ENCODE measurements around the gene RETSAT.
"Not testable (repeated sequence)": the region's sequence is repeated elsewhere in the genome, so short reads cannot be mapped to it uniquely, and the experiment has no call there.

The RETSAT gene

DNA sequence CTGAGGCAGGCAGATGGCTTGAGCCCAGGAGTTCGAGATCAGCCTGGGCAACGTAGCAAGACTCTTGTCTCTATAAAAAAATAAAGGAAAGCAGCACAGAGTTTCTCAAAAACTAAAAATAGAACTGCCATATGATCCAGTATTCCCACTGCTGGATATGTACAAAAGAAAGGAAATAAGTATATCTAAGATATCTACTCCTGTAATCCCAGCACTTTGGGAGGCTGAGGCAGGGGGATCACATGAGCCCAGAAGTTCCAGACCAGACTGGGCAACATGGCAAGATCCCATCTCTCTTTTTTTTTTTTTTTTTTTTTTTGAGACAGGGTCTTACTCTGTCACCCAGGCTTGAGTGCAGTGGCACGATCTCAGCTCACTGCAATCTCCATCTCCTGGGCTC, 24.6 kb downstream of the RETSAT start:
- not testable (repeated sequence) for DNase-seq

DNA sequence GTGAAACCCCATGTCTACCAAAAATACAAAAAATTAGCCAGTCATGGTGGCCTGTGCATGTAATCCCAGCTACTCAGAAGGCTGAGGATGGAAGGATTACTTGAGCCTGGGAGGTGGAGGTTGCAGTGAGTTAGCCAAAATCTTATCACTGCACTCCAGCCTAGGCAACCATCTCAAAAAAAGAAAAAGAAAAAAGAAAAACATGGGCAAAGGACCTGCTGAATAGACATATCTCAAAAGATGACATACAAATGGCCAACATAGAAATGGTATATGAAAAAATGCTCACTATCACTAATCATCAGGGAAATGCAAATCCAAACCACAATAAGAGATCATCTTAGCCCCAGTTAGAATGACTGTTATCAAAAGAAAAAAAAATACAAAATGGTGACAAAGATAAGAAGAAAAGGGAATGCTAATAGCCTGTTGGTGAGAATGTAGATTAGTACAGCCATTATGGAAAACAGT, 25.1 kb downstream of the RETSAT start:
- DNase-seq, result no peak

DNA sequence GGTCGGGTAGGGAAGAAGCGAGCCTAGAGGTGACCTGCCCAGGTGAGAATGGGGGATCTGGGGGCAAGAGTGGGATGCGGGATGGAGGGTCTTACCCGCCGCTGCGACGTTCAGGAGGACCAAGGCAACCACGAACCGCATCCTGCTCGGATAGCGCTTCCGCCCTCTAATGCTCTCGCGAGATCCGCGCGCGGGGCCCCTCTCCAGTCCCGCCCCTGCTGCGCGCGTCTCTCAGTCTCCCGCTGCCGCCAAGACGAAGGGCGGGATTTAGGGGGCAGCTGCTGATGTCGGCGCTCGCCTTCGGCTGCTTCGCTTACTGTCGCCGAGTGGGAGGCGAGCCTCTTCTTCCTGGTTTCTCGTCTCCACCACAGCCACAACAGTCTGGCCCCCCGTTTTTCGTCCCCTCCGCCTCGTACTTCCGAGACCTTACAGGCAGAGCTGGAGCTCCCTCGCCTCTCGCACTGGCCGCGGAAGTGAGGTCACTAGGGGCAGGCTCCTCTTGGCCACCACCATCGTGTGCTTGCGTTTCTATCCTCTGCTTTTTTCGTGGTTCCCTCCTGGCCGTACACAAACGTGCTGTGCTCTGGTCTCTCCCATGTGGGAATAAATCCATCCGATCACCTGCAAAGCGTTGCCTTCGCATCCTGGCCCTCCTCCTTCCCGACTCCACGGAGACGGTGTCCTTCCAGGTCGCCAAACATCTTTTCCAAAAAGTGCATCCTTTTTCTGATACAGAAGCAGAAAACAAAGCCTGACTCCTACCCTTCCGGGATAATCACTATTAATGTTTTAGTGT, 26.3 kb downstream of the RETSAT start, which contains the start of gene TGOLN2:
TSS of gene TGOLN2 (minus strand) at position 168 of the 796 bp plus-strand sequence. CDS start at position 141, 27 bp downstream.
- DNase-seq, result peak; percentile 95 to 98 (median 97)

DNA sequence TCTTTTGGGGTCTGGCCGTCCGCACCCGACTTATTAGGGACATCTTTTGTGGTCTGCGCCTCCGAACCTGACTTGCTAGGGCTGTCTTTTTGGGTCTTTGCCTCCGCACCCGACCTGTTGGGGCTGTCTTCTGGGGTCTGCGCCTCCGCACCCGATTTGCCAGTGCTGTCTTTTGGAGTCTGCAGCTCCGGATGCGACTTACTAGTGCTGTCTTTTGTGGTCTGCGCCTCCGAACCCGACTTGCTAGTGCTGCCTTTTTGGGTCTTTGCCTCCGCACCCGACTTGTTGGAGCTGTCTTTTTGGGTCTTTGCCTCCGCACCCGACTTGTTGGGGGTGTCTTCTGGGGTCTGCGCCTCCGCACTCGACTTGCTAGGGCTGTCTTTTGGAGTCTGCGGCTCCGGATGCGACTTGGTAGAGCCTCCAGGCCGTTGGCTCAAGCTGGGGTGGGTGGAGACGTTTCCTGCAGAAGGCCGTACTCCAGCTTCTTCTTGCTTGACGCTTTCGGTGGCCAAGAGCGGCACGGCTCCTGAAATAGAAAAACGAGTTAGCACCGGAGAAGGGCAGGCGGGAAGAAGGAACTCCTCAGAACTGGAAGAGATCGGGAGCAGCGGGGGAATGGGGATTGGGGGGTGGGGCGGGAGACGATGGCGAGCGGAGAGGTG, 27.0 kb downstream of the RETSAT start:
- peak; percentile 34 to 55 (median 47) for DNase-seq

DNA sequence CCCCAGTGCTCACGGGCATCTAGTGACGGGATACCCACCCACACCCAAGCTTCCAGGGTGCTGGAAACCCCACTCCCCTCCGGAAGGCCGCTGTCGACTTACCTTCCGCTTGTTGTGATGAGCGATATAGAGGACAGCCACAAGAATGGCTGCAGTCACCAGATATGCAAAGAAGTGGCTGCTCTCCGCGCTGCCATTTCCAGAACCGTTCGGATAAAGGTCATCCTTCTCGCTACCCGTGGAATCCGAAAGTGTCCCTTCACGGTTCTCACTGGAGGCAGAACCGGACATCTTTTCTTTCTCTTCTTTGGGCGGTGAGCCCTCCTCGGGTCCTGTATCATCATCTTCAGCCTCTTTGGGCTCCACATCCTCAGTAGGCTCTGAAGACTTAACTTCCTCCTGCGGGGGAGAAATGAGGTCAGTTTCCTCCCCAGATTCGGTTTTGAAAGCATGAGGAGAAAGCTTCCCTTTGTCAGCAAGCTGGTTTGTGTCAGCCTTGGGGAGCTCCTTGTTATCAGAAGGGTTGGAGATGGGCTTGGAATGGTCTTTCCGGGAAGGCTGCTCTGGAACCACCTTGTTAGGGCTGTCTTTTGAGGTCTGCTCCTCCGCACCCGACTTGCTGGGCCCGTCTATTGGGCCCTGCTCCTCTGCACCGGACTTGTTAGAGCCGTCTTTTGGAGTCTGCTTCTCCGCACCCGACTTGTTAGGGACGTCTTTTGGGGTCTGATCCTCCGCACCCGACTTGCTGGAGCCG, 27.7 kb downstream of the RETSAT start:
- peak; percentile 86 to 96 (median 92) for DNase-seq

DNA sequence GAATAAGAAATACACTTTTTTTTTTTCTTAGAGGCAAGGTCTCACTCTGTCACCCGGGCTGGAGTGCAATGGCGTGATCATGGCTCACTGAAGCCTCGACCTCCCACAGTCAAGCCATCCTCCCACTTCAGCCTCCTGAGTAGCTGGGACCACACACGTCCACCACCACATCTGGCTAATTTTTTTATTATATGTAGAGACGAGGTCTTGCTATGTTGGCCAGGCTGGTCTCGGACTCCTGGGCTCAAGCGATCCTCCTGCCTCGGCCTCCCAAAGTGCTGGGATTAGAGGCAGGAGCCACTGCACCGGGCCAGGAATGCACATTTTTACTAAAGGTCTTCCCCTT, 28.9 kb downstream of the RETSAT start:
- DNase-seq, result no peak

DNA sequence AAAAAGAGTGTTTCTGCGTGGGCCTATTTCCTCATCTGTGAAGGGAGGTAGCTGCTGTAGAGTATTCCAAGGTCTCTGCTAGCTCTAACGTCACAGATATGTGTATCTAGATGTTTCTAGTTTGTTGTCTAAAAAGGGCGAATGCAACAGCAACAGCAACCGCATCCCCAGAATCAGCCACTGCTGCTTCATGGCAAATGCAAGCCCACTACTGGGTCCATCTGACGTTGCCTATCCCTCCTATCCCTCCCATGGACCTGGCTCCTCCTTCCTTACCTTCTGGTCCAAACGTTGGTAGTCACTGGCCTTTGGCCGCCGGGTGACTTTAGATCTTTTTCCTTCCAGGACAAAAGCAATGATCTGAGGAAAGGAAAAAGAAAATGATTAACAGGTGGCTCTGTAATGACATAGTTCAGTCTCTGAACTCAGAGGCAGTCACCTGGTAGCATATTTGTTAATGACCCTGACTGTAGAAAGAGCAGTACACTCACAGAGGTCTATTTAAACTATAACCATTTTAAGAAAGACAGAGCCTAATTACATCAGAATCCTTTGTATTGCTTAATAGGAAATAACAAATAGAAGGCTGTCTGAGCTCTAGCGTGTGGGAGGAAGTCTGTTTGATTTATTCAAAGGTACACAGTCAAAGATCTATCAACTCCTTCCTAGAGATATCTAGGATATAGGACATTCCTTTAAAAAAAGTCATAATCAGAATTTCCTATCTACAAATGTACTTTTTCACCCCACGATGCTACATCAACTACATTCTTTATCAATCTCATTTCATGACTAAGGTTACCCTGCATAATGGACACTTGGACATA, 29.5 kb downstream of the RETSAT start:
- DNase-seq, result peak; percentile 43 to 75 (median 74)

DNA sequence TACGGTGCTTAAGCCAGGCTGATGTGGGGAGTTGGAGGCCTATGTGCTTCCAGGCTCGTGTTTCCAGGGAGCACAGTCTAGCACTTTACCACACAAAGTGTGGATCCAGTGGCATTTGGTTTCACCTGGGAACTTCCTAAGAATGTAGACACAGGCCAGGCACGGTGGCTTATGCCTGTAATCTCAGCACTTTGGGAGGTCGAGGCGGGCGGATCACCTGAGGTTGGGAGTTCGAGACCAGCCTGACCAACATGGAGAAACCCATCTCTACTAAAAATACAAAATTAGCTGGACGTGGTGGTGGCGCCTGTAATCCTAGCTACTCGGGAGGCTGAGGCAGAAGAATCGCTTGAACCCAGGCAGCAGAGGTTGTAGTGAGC, 30.4 kb downstream of the RETSAT start:
- not testable (repeated sequence) for DNase-seq

DNA sequence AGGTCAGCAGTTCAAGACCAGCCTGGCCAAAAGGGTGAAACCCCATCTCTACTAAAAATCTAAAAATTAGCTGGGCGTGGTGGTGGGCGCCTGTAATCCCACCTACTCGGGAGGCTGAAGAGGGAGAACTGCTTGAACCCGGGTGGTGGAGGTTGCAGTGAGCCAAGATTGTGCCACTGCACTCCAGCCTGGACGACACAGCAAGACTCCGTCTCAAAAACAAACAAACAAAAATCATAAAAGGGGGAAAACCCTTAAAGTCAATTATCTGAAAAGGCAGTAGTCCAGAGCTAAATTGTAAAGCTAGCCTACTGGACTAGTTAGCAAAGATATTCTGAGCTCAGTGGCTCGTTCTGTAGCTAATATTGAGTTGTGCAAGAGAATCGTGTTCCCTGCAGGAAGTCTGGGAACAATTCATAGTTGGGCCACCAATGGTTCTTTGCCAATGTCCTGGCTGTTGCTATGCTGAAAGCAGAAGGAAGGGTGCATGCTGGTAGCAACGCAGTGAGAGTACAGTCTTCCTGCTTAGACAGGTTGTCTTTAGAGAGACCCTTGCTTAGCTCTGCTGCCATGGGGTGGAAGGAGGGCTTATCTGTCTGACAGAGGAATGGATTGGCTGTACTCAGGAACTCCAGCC, 30.9 kb downstream of the RETSAT start:
- DNase-seq, result no peak

DNA sequence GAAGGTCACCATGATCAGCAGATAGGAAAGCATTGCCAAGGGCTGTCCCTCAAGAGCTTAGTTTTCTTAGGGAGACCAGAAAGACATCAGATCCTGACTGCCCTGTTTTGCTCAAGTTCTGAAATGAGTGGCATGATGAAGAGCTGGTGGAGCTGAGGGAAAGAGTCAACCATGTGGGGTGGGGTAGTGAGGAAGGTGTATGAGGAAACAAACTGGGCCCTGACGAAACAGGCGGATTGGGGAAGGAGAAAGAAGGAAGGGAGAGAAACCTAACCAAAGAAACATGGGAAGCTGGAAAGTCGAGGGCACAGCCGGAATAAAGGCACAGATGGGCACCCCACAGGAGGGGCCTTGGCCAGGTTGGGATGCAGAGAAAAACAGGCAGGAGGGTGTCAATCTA, 34.5 kb downstream of the RETSAT start:
- DNase-seq, result peak; percentile 58 to 66 (median 62)

DNA sequence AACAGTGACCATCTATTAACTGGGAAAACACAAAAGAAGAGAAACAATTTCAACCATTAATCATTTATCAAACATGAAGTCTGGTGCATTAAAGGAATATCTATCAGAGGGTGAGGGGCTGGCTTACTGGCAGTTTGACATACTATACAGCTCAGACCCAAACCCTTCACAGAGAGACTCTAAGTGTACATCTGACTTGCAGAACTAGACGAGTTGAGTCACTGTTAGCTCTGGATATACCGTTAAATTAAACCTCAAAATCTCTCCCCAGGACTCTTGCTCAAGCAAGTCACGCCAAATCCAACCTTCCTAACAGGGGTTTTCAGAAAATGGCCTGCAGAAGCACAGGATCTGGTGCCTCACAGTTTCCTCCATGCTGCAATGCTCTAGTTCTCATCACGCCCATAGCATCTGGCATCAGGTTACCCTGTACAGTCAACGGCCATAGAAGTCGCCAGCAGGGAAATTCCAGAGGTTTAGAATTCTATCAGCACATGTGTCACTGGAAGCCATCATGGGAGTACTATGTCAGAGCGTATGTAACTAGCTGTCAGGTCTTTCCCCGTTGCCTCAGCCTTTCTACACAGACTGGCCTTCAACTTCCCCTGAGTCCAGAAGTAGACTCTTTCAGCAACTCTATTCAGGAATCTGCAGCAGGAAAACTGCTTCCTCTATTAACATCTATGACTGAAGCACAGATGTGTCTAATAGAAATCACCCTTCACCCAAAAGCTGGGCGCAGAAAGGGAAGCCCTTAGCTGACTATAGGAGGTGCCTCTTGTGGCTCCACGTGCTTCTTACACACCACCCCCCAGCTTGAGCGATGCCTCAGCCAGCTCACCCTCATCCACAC, 35.9 kb downstream of the RETSAT start:
- peak; percentile 93 to 100 (median 98) for DNase-seq

DNA sequence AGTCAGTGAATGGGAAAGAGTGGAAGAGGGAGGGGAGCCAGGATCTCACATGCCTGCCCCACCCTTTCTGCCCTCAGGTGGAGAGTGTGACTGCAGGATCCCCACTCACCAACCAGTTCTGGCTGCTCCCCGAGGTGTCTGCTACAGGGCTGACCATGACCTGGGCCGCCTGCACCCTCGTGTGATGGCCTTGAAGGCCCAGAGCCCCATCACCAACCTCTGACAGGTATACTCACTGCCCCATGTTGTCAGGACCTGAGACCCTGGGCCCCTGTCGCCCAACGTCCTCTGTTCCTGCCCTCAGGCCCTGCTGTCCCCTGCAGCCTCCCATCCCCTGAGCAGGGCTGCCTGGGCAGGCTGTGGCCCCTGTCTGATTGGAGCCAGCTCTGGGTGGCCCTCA, 38.4 kb downstream of the RETSAT start:
- not testable (repeated sequence) for DNase-seq

DNA sequence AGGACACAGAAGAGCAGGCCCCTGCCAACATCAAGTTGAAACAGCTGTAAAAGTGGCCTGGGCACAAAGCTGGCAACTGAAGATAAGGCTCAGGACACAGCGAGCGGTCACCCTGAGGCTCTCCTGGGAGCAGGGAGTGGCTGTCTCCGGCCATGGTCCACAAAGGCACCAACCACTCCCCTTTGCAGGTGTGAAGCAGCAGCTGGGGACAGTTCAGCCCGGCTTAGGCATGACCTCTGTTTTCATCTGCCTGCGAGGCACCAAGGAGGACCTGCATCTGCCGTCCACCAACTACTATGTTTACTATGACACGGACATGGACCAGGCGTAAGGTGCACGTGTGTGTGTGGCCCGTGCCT, 39.5 kb downstream of the RETSAT start:
- DNase-seq, result no peak

DNA sequence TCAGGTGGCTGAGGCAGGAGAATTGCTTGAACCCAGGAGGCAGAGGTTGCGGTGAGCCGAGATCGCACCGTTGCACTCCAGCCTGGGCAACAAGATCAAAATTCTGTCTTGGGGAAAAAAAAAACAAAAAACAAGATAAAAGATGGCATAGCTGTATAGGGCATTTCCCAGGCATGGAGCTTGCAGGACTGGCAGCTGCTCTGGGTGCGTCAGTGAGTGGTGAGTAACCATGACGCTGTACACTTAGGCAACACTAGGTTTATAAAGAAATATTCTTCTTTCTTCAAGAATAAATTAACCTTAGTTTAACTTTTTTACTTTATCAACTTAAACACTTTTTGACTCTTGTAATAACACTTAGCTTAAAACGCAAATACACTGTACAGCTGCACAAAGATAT, 41.9 kb downstream of the RETSAT start:
- DNase-seq, result peak; percentile 44 to 70 (median 60)

DNA sequence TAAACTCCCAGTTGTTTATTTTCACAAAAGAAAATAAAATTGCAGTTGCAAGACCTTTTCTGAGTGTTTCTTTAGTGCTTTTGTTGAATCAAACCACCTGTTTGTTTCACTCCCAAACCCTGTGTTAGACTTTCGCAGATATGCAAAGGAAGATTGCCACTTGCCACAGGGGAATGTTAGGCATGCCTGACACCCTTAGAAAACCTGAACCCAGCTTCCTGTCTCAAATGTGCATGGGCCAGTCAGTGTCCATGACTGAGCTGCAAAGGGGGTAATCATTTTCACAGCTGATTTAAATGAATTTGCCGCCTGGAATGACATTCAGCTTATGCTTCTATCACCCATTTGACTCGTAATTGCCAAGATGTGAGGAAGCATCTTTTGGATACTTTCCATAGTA, 44.0 kb downstream of the RETSAT start:
- DNase-seq, result no peak

DNA sequence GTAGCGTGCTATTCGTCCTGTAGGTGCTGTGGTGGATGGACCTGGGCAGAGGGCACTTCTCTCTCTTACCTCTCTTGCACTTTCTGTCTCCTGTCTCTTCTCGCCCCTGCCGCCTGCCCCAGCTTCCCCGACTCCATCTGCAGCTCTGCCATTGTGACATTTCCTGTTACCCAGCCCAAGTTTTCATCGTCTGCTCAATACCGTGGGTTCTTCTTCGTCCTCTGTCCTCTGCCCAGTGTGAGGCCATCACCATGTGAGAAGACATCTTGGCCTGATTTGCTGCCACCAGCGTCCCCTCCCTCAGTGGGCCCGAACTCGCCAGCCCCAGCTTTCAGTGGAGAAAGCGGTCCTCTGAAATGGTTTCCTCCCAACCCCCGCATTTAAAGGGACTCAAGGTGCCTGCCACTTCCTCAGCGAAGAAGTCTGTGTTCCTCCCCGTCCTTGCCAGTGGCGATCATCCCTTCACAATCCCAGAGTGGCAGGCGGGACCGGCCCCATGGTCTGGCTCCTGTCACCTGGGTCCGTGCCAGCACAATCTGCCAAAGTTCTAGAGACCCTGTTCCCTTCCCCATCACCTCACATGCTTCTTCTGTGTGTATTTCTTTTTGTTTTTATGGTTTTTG, 44.5 kb downstream of the RETSAT start:
- peak in 2 of 3 donors; percentile 43 to 46 for DNase-seq

DNA sequence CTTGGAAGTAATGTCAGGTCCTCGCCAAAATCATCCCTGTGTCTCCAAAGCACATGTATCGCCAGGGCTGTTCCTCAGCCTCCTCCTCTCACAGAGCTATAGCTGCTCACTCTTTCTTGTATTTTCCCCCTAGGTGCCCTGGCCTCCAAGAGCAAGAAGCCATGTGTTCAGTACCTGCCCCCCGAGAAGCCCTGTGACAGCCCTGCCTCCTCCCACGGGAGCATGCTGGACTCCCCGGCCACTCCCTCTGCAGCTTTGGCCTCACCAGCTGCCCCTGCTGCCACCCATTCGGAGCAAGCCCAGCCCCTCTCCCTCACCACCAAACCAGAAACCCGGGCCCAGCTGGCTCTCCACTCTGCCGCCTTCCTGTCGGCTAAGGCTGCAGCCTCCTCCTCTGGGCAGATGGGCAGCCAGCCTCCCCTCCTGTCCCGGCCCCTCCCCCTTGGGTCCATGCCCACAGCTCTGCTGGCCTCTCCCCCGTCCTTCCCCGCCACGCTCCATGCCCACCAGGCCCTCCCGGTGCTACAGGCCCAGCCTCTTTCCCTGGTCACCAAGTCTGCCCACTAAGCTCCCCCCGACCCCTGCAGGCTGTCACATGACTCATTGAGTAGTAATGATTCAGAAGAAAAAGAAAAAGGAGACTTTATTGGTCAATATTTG, 45.3 kb downstream of the RETSAT start:
- DNase-seq, result peak; percentile 29 to 58 (median 52)

DNA sequence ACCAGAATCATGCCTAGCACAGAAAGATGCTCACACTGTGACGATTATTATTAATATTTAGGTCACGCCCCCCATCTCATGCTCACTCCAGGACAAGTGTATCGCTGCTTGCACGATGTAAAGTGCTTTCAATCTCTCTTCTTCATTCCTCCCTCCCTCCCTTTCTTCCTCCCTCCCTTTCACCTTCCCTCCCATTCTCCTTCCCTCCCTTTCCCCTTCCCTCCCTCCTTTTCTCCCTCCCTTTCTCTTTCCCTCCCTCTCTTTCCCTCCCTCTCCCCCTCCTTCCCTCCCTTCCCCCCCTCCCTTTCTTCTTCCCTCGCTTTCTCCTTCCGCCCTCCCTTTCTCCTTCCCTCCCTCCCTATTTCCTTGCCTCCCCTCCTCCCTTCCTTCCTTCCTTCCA, 46.1 kb downstream of the RETSAT start:
- no peak for DNase-seq

DNA sequence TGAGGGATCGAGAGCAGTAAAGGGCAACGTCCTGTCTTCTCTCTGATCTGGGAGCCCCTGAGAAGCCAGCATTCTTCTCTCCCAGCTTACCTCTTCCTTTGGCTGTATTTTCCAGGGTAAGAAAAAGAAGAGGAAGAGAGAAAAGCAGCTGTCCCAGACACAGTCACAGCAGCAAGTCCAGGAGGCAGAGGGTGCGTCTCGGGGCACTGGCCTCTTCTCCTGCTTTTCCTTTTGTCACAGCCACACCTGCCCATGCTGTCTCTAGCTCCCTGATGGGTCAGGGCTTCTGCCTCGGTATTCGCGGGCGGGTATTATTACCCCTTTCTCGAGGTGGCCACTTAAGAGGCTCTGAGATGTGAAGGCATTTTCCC, 46.8 kb downstream of the RETSAT start:
- DNase-seq, result no peak

Data from suppressor macrophage treated with lipopolysaccharide for 1 hour (primary cell).